22Rv1 (cell line): ENCODE measurements around the gene ETNK1.

Experiments used
- CTCF ChIP-seq: fragments of 450-650 bp; IDR thresholded peaks from 2 replicates; pipeline ENCODE4 v1.5.1; 2017; ENCODE audit warnings: mild to moderate bottlenecking
- ZFX ChIP-seq: fragments of 450-650 bp; IDR thresholded peaks from 2 replicates; pipeline ENCODE4 v1.6.1; 2017; ENCODE audit warnings: antibody characterized with exemption, borderline replicate concordance

GRCh38 chr12:22677781-22678574, 53.0 kb downstream of the ETNK1 start:
- no peak for TF ChIP-seq CTCF
- TF ChIP-seq ZFX: no peak
